Activated CD4-positive, CD25-positive, alpha-beta regulatory T cell (primary cell): ENCODE data around the gene ERCC3.
"Not testable (repeated sequence)": the region's sequence is repeated elsewhere in the genome, so short reads cannot be mapped to it uniquely, and the experiment has no call there.

Experiments used
- DNase-seq, 4 experiments: peaks; one replicate each; lab custom pipeline; 2025; lab: John Stamatoyannopoulos, UW

The ERCC3 gene

DNA sequence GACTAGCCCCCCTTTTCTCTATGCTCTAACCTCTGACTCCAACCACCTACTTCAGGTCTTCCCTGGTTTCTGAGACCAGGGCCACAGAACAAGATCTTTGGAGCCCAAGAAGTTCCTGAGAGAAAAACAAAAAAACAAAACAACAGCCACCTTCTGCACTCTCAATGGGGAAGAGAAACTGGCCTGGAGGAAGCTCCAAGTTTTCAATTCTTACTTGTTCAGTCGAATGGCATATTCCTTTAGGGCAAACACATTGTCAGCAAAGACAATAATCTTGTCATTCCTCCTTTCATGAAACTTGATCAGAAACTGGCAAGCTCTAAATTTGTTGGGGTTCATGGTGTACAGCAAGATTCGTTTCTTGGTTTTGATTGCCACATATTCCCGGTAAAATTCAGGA is 15.0 kb downstream of the ERCC3 start:
- DNase-seq: no peak

DNA sequence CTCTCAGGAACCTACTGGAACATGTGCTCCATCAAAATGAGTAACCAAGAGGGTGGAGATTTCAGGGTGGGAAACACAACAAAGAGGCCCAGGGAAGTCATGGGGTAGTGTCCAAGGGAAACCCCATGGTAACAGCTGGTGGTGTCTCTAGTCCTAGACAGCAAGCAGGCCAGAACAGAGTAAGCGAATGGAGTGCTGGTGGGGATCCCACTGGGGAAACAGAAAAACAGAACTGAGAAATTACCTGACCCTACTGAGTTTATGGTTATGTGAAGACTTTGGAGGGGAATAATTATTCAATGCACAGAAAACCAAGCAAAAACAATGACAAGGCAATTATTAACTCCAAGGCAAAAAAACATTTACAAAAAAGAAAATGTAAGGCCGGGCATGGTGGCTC is 16.9 kb downstream of the ERCC3 start:
- no peak for DNase-seq

DNA sequence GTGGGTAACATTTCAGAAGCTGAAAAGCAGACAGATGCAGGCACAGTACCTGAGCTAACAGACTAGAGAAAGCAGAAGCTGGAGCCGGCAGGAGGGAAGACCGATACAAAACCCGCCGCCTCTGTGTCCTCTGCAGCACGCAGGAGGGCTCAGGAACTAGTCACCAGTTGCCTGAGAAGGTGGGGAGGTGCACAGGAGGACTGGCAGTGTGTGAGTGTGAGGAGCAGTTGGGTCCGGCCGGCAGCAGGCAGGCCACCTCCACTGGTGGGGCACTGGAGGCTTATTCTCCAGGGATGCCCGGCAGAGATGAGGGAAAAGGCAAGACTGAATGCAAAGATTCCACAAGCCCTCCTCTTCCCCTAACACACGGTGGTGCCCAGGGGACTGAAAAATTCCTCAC is 18.2 kb downstream of the ERCC3 start:
- no peak for DNase-seq

DNA sequence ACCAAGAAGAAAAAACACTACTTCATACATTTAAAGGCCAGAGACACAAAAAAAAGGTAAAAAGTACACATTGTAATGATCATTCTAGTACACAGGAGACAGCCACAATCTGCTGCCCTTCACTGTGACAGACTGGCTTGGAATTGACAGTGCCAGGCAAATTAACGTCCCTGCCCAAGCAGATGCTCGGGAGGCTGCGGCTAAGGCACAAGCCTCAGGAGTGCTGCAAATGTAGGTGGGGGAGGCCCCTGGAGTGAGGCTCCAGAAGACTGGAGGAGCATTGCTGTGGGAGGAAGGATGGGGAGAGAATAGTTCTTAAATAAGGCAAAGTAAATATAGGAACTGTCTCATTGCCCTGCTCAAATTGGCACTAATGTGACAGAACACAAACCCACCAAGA is 18.6 kb downstream of the ERCC3 start:
- DNase-seq: no peak

DNA sequence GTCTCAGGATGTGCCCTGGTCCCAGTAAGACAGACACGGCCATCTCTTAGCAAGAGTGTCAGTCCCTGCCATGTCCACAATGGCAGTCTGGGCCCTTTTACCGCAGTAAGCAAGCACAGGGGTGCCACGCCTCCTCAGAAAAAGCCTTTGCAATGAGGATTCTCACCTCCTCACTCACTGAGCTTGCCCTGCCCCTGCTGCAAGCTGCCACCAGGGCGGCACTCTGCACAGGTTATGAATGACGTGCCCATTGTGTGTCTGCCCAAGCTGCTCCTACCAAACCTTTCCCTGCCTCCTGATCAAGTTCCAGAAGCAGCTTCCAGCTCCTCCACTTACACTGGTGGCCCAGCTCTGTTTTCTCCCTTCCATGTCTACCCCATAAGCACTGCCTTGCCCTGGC is 23.3 kb downstream of the ERCC3 start:
- DNase-seq: no peak

DNA sequence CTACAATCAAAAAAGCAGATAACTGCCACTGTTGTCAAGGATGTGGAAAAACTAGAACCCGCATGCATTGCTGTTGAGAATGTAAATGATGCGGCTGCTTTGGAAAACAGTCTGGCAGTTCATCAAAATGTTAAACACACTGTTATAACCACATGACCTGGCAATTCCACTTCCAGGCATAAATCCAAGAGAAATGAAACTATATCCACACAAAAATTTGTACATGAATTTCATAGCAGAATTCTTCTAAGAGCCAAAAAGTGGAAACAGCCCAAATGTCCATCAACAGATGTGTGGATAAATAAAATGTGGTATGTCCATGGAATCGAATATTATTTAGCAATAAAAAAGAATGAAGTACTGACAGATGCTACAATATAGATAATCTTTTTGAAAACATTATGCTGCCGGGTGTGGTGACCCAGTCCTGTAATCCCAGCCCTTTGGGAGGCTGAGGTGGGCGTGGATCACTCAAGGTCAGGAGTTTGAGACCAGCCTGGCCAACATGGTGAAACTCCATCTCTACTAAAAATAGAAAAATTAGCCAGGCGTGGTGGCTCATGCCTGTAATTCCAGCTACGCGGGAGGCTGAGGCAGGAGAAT is 32.0 kb downstream of the ERCC3 start:
- no peak for DNase-seq

DNA sequence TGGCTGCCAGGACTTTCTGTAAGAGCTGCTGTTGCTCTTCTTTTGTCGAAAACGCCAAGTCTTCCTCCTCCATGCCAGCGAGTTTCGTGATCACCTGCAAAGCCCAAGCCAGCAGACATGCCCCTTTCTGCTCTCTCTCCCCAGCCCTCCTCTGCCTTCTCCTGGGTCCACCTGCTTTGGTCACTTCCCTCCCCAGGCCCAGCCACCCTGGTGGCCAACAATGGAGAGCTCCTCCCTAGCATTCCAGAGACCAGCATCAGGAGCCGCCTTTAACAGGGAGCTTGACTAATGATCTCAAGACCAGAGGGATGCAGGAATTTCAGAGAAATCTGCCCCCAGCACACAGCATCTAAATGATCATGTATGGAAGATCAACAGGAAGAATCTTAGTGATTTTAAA is 34.6 kb downstream of the ERCC3 start:
- no peak for DNase-seq

DNA sequence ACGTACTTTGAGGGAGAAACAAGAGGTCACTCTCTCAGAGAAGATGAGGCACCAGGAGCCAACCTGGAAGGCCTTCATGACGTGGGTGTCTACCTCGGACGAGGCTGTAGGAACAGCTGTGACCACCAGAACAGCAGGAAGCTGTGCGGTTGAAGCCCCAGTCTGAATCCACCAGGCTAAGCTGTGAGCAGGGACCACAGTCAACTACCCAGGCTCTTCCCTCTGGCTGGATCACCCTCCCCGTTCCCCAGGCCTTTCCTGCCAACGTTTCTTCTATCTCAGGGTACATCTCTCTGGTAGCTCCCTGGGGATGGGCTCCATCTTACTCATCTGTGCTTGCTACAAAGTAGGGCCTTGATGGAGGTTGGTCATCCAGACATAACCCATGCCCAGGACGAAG is 37.1 kb downstream of the ERCC3 start:
- DNase-seq: no peak

DNA sequence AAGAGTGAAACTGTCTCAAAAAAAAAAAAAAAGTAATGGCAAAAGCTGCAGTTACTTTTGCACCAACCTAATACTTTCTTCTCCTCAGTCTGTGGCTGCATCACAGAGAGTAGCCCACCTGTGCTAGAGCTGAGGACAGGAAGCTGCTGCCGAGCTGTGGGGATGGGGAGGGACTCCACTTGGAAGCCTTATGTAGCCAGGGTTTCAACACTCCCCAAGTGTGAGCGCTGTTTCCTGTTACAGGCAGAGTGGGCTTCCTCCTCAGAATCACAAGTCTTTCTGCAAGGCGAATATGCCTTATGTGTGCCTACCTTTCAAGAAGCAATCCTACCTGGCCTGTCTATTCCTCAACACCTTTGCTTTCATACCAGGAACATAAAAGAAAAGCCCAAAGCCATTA is 37.6 kb downstream of the ERCC3 start:
- no peak for DNase-seq

DNA sequence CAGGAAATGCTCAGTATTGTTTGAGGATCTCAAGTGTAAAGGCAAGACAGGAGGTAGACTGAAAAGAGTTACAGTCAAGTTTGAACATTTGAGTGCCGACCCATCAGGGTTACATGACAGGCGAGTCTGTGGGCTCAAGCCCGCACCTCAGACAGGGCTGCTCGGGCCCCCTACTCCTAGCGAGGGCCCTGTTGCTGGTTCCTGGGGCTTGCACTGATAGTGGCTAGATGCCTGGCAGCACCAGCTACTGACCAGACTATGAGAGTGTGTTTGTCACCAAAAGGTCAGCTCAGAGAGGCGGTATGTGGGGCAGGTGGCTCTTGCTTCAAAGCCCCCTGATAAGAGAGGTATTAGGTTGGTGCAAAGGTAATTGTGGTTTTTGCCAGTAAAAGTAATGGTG is 38.2 kb downstream of the ERCC3 start:
- DNase-seq: no peak

DNA sequence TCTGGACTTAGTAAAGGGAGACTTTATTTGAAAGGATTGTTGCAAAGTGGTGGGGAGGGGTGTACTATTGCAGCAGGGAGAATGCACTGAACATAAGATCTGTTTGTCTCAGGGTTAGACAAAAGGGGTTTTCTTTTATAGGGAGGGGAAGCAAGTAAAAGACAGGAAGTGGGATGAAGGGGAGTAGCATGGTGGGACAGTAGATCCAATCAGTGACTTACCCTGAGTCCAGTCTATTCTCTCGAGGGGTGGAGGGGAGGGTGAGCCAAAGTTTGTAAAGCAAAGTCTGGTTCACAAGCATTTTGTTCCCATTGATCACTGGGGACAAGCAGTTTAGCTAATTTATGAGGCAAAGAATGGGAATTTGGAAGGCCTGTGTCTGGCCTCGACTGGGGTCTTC is 38.8 kb downstream of the ERCC3 start:
- DNase-seq: no peak

DNA sequence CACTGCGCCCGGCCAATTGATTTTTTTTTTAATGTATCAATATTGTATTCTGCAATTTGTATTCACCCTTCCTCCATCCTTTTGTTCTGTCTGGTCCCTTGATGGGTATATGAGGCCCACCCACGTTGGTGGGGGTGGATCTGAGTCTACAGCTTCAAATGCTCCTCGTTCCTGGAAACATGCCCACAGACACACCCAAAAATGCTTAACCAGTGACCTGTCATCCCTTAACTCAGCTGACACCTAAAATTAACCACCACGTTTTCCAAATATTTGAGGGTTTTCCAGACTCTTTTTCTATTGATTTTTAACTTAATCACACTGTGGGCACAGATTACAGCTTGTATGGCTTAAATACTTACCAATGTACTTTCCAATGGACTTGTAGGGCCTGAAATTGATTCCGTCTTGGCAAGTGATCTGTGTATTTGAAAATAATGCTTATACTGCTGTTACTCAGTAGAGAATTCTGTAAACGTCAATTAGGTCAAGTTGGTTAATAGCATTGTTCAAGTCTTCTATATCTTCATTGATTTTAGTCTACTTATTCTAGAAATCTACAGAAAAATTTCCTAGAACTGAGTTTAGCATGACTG is 39.5 kb downstream of the ERCC3 start:
- DNase-seq: no peak

DNA sequence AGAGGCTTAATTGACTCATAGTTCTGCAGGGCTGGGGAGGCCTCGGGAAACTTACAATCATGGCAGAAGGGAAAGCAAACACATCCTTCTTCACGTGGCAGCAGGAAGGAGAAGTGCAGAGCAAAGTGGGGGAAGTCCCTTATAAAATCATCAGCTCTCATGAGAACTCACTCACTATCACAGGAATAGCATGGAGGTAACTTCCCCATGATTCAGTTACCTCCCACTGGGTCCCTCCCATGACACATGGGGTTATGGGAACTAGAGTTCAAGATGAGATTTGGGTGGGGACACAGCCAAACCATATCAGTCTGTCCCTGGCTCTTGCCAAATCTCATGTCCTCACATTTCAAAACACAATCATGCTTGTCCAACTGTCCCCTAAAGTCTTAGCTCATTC is 52.8 kb downstream of the ERCC3 start:
- DNase-seq: not testable (repeated sequence)

DNA sequence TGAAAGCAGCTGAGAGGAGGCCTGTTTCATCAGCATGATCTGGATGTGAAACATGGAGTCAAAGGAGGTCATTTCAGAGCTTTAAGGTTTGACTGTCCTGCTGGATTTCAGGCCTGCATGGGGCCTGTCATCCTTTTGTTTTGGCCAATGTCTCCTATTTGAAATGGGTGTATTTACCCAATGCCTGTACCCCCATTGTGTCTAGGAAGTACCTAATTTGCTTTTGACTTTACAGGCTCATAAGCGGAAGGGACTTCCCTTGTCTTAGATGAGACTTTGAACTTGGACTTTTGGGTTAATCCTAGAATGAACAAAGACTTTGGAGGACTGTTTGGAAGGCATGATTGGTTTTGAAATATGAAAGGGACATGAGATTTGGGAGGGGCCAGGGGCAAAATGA is 54.5 kb downstream of the ERCC3 start:
- DNase-seq: no peak

DNA sequence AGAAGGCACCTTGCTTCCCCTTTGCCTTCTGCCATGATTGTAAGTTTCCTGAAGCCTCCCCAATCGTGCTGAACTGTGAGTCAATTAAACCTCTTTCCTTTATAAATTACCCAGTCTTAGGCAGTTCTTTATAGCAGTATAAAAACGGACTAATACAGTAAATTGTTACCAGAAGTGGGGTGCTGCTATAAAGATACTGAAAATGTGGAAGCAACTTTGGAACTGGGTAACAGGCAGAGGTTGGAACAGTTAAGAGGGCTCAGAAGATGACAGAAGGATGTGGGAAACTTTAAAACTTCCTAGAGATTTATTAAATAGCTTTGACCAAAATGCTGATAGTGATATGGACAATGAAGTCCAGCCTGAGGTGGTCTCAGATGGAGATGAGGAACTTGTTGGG is 56.2 kb downstream of the ERCC3 start:
- not testable (repeated sequence) for DNase-seq

DNA sequence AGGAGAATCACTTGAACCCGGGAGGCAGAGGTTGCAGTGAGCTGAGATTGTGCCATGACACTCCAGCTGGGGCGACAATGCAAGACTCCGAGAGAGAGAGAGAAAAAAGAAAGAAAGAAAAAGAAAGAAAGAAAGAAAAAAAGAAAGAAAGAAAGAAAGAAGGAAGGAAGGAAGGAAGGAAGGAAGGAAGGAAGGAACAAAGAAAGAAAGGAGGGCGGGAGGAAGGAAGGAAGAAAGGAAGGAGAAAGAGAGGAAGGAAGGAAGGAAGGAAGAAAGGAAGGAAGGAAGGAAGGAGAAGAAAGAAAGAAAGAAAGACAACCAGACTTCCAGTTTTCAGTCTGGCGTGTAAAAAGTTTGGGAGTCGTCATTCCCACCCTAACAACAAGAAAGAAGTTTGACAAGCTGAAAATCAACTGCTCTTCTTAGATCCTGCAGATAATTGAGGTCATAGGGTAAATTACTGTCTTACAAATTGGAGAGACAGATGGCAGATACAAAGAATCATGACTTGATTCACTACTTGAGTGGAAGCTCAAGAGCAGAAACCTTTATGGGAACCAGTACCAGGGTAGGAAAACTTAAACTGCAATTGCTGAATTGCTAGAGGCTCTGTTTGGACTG is 58.8 kb downstream of the ERCC3 start:
- DNase-seq: no peak

DNA sequence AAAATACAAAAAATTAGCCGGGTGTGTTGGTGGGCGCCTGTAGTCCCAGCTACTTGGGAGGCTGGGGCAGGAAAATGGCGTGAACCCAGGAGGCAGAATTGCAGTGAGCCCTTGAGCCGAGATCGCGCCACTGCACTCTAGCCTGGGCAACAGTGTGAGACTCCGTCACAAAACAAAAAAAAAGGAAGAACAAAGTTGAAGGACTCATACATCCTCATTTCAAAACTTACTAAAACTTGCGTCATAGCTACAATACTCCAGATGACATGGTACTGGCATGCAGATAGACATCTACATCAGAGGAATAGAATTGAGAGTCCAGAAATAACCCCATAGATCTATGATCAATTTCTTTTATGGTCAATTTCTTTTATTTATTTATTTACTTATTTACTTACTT is 60.2 kb downstream of the ERCC3 start:
- DNase-seq: no peak

DNA sequence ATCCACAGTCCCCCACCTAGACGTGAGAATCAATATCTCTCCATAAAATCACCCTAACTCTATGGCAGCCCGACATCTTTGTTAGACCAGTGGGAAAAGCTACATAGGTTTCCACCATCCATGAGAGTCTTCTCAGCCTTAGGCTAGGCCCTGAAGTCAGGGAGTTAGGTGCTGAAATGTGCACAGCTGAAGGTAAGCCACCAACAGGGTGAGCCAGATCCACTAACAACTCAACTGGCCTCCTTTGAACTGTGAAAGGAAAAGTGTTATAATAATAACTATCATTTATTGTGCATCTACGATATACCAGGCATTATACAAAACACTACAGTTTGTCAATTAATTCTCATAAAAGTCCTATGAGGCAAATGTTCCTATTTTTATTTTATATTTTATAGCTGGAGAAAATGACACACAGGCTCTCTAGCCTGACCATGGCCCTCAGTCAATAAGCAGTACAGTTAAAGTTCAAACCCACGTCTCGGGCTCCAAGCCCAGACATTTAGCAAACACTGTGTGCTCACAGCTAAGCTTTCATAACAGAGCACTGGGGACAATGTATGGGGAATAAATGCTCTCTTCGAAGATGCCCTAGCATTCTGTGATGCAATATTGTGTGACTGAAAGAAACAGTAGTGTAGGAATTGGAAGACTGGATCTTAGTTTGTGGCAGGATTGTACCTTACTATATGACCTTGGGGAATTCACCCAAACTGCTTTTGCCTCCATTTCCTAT is 62.6 kb downstream of the ERCC3 start:
- DNase-seq: no peak

DNA sequence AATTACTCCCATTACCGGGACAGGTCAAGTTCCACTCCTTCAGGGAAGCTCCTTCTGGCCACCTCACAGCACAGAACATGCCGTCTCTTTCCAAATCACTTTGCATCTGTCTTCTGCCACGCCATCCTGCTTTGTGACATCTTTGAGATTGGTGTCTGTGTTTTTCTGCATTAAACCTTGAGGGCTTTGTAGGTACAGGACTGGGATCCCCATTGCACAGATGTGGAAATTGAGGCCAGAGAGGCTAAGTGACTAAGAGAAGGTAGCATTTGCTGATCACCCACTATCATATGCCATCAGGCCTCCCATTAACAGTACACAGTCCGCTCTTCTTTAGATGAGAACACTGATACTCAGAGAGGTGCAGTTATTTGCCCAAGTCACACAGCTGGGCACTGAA is 64.4 kb downstream of the ERCC3 start:
- DNase-seq: no peak

DNA sequence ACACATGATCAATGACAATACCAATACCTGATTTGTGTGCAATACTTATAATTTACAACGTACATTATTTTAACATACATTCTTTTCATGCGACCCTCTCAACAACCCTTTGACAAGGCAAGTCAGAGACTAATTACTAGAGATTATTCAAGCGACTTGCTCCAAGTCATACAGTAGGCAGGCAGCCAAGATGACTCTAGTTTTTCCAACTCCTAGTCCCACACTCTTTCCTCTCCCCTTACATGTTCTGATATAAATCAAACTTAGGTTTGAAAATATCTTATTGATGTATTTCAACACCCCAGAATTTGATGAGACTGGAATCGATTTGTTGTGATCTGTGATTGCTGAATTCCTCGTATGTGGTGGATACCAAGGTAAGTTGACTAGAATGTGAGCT is 65.8 kb downstream of the ERCC3 start:
- no peak for DNase-seq

DNA sequence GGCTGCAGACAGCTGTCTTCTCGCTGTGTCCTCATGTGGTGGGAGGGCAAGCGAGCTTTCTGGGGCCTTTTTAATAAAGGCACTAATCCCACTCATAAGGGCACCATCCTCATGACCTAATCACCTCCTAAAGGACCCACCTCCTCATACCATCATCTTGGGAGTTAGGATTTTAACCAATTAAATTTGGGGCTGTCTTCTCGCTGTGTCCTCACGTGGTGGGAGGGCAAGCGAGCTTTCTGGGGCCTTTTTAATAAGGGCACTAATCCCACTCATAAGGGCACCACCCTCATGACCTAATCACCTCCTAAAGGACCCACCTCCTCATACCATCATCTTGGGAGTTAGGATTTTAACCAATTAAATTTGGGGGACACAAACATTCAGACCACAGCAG is 66.7 kb downstream of the ERCC3 start:
- not testable (repeated sequence) for DNase-seq

DNA sequence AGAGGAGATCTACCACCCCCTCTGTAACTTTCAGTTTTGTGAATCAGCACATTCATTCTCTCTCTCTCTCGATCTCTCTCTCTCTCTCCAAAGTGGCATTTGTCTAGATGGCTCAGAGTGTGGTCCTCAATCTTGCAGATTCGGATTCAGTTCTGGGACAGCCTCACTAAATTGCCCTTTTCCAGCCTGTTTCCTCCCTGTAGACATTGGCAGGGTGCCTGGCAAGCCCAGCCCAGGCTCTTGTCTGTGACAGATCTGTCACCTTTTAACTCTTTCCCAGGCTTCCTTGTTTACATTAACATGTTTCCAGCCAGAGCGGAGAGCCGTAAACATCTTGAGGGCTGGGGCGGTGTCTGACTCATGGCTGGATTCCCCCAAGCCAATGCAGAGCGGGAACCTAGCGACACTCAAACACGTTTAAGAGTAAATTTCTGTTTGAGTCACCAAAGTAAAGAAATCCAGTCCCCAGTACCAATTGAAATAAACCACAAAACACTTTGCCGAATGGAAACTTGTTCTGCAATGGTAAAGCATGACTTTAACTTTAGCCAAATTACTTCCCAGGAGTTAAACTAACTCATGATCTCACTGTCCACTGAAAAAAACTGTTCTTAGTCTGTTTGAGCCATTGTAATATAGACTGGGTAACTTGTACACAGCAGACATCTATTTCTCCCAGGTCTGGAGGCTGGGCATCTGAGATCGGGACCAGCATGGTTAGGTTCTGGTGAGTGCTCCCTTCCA is 67.3 kb downstream of the ERCC3 start:
- DNase-seq: no peak

DNA sequence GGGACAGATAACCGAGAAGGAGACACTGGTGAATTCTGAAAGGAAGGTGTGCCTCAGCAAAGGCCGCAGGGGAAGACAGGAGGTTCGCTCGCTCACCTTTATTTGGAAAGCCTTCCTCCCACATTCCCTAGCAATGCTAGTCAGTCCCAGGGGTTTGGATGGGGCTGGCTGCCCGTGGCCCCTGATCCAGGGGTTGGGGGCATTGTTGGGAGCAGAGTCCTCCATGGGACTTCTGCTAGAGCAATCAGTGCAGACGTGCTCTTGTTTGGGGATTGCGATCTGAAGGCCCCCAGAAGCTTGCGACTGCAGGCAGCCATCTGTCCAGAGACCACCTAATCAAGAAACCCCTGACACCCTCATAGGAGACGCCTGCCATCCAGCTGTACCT is 67.8 kb downstream of the ERCC3 start:
- DNase-seq: no peak
